ENCODE results near the gene SIRPD. TPM values are rescaled to one million over a fixed set of nuclear protein-coding genes. Genes with fewer than 3 reads are reported as not detected.

Gene SIRPD
- total RNA-seq, result not detected

DNA sequence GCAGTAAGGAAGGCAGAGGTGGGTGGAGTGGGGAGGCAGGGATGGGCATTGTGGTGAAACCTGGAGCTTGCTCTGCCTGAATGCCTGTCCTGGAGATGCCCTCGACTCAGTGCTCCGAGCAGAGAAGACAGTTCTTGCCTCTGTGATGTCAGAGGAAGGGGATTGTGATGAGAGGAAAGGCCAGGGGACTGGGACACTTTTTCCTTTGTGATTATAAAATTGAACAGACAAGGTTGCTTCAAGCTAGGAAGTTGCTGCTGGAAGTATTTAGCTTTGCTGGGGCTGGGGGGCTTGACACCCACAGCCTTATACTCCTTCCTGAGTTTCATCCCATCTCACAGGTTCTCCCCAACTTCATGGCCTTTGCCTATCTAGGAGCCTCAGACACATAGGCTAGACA lies at the start of gene SIRPD:
Gene SIRPD, minus strand, starts transcription at position 101 of the 400 bp plus-strand sequence. Its CDS starts 52 bp downstream, at position 49.
- DNase-seq (ENCODE audit: low spot score in 2 of 2), result no peak
- Histone ChIP-seq H3K4me3 (no peak within 1 kb of the TSS), H3K36me3 (no peaks in the 10 kb centered on the region), H3K27ac (no peak within 1 kb of the TSS), H3K9me3 (no peaks in the 10 kb centered on the region), H3K4me1 (no peaks in the 10 kb centered on the region), H3K27me3 (no peaks in the 10 kb centered on the region)
- TF ChIP-seq, protein P1, sequence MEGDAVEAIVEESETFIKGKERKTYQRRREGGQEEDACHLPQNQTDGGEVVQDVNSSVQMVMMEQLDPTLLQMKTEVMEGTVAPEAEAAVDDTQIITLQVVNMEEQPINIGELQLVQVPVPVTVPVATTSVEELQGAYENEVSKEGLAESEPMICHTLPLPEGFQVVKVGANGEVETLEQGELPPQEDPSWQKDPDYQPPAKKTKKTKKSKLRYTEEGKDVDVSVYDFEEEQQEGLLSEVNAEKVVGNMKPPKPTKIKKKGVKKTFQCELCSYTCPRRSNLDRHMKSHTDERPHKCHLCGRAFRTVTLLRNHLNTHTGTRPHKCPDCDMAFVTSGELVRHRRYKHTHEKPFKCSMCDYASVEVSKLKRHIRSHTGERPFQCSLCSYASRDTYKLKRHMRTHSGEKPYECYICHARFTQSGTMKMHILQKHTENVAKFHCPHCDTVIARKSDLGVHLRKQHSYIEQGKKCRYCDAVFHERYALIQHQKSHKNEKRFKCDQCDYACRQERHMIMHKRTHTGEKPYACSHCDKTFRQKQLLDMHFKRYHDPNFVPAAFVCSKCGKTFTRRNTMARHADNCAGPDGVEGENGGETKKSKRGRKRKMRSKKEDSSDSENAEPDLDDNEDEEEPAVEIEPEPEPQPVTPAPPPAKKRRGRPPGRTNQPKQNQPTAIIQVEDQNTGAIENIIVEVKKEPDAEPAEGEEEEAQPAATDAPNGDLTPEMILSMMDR (IDR thresholded peaks at IDR 0.05), result no peak
- intact Hi-C loops (cut with DNase I), result no loop called here

DNA sequence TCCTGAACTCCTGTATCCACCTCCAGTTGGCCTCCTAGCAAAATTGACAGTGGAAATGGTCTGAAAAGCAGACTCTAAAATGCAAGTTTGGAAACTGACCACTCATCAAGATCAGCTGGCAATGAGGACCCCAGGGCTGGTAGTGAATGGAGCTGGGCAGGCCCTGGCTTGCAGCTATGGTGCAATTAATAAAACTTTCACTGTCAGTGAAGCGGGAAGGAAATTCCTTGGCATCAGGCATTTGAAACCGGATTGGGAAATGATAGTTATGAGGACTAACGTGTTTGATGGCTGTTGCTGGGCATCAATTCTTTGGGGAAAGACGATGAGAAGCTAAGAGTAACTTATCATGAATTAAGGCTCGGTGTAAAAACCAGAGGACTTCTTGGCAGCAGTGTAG lies 43.2 kb upstream of the SIRPD start:
- H3K4me3 ChIP-seq, result no peak overlapping the region
- H3K27ac ChIP-seq, result no peak overlapping the region
- H3K4me1 ChIP-seq, result no peaks in the 10 kb centered on the region
- DNase-seq (ENCODE audit: low spot score in 2 of 2), result no peak
- TF ChIP-seq, protein P1 (IDR thresholded peaks at IDR 0.05), result no peak
- no peaks in the 10 kb centered on the region for H3K27me3 ChIP-seq
- intact Hi-C loops (cut with DNase I), result no loop called here
- no peaks in the 10 kb centered on the region for H3K36me3 ChIP-seq
- H3K9me3 ChIP-seq, result no peaks in the 10 kb centered on the region

DNA sequence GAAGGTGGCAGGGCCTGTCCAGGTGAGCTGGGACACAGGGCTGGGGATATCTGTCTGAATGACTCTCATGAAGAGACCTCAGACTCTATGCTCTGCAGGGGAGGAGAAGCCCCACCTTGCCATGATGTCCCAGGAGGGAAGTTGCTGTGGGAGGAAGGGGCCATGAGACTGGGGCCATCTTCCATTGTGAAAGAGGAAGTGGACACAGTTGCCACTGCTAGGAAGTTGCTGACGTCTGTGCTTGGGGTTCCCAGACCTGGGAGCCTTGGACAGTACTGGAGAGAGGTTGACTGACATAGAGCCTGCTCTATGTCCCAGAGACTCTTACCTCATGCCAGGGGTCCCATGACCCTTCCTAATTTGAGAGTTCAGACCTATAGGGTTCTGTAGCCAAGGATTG lies 37.8 kb upstream of the SIRPD start:
- Histone ChIP-seq H3K9me3 (no peaks in the 10 kb centered on the region), H3K27ac (no peak overlapping the region), H3K4me3 (no peak overlapping the region), H3K4me1 (no peaks in the 10 kb centered on the region), H3K27me3 (no peaks in the 10 kb centered on the region), H3K36me3 (no peaks in the 10 kb centered on the region)
- intact Hi-C loops (cut with DNase I), result no loop called here
- no peak for DNase-seq (ENCODE audit: low spot score in 2 of 2)
- TF ChIP-seq, protein P1 (IDR thresholded peaks at IDR 0.05), result no peak

DNA sequence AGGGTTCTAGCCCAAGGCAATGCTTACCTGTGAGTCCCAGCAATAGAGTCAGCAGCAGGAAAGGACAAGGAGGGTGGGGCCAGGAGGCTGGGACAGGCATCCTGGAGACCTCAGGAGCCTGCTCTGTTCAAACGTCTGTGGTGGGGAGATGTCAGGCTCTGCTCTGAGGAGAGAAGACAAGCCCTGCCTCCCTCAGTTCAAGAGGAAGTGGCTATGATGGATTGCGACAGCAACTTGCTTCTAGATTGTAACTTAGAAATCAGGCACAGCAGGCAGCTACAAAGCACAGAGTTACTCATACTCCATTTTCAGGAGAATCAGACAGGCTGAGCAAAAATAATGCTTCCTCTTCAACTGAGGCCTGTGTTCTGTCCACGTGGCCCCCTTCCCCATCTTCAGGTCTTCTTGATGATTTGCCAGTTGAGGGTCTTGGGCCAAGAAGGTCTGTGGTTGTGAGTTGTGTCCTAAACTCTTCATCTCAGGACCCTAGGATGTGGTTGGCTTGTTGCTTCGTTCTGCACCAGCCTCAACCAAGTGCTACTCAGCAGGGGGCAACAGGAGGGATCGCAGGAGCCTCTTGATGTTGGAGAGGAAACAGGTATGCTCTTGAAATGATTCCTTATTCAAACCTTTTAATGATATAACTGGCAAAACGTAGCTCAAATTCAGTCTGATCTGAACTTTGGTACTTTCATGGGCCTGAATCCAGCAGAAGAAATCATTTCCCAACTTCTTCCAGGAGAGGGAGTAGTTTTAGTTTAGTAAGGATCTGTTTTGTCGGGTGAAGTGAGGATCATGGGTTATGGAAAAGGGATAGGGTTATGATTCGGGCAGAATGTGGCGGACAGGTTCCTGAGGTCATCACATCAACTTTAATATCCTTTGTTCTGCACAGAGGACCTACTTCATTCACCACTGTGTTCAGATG lies 31.3 kb upstream of the SIRPD start:
- no peaks in the 10 kb centered on the region for H3K9me3 ChIP-seq
- TF ChIP-seq, protein P1 (IDR thresholded peaks at IDR 0.05), result no peak

DNA sequence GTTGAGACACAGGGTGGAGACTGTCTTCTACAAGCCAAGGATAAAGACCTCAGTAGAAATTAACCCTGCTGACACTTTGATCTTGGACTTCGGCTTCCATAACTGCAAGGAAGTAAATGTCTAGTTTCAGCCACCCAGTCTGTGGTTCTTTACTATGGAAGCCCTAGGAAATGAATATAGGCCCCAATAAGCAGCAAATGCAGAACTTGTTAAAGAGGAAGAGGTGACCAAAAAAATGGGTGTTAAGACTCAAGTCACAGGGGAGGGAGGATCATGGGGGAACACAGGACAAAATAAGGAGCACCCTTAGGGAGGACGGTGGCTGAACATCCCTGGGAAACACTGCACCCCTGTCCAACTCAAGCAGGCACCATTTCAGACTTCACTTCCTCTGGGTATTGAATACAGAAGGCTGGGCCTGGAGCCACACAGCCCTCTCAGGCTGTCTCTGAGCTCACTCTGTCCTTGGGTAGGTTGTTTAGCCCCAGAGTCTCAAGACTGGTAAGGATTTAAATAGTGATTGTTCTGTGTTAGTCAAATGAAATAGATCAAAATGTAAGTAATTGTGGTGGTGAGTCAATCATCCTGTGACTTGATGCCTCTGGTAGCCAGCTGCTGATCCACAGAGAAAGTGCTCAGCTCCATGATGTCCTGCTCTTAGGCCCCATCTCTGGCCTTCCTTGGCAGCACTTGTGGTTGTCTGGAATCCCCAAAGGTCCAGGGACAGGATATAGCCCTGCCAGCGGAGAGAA lies 30.5 kb upstream of the SIRPD start:
- H3K36me3 ChIP-seq, result no peaks in the 10 kb centered on the region
- TF ChIP-seq, protein P1 (IDR thresholded peaks at IDR 0.05), result no peak
- DNase-seq (ENCODE audit: low spot score in 2 of 2), result no peak
- no peaks in the 10 kb centered on the region for H3K27me3 ChIP-seq
- no peak overlapping the region for H3K27ac ChIP-seq
- intact Hi-C loops (cut with DNase I), result no loop called here
- H3K4me1 ChIP-seq, result no peaks in the 10 kb centered on the region
- no peak overlapping the region for H3K4me3 ChIP-seq
- no peaks in the 10 kb centered on the region for H3K9me3 ChIP-seq

More for the DNA sequence above, 31.3 kb upstream of the SIRPD start:
- intact Hi-C loops (cut with DNase I), result no loop called here
- no peak overlapping the region for H3K4me3 ChIP-seq
- H3K36me3 ChIP-seq, result no peaks in the 10 kb centered on the region
- no peak overlapping the region for H3K27ac ChIP-seq
- no peaks in the 10 kb centered on the region for H3K4me1 ChIP-seq
- DNase-seq (ENCODE audit: low spot score in 2 of 2), result no peak
- H3K27me3 ChIP-seq, result no peaks in the 10 kb centered on the region

Measured in ascending aorta (tissue), 2 donors.